HG03060 (cell line): ENCODE data around the gene CENPM.
"Not testable (repeated sequence)": the region's sequence is repeated elsewhere in the genome, so short reads cannot be mapped to it uniquely, and the experiment has no call there.

ENCODE experiments used
- ATAC-seq: cut with Tn5 transposase; IDR thresholded peaks from one replicate; pipeline ENCODE4 v1.9.1; 2021; ENCODE audit warnings: low read depth, moderate number of reproducible peaks; ENCODE audit not compliant: unreplicated experiment

The CENPM gene

DNA sequence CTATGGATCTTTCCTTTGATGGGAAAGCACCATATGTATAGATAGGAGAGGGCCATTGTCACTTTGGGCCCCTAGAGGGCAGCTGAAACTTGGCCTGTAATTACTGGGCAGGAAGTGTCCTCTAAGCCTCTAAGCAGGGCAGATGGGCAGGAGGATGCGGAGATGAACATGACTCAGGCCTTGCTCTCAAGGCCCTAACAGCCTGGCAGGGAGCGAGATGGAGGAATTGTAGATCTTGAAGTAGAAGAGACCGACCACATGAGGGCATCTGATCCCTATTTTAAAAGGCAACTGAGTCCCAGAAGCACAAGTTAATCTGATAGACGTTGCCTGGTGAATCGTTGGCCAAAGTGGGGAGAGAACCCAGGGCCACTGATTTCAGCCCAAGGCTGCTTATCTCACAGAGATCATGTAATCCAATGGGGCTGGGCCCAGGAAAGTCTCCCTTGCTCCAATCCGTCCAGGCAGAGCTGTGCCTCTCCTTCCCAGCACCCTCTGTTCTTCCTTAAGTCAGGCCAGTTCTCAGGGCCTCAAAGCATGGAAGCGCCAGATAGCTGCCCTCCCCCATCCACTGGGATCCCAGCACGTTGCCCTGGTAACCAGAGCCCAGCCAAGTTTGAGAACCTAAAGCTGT, 19.8 kb upstream of the CENPM start:
- ATAC-seq: no peak

GRCh38 chr22:41966225-41966606, 19.3 kb upstream of the CENPM start:
- ATAC-seq: no peak

DNA sequence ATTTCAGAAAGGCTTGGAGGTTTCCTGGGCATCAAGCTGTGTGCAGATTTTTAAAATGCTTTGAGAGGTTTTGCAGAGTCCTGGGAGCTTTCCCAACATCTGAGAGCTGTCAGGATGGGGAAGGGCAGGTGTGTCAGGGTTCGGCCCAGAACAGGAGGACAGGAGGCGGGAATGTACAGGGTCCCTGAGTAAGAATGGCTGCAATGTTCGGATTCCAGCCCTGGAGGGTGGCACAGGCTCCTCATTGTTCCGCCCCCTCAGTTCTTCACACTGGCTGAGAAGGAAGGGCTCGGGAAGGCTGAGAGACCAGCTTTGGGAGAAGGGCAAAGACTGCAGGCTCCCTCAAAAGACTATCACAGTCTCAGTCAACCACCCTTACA, 17.1 kb upstream of the CENPM start:
- no peak for ATAC-seq

- no peak for ATAC-seq
Measured at GRCh38 chr22:41963453-41964111, 16.6 kb upstream of the CENPM start.

DNA sequence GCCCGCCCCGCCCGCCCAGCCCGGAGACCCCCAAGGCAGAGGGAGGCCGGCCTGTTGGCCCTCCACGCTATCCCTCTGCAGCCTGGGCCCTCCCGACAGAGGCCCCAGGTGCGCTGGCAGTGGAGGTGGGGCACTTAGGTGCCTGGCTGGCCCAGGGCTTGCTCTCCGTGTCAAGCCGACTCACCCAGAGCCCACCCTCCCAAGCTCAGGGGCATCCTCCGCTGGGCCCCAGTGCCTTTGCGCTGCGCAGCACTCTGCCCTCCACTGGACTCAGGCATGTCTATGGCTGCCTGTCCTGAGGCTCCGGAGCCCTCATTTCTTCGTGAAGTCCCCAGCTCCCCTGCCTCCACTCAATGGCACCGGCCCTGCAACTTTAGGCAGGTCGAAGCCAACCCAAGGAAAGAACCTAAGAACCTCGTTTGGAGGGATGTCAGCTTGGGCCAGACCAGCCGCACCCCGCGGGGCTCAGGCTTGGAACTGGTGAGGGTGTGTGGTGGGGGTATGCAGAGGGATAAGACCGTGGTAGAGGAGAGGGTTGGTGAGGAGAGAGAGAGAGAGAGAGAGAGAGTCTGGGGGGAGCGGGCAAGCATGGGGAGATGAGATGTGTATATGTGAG, 11.1 kb upstream of the CENPM start:
- ATAC-seq: no peak

- no peak for ATAC-seq
Measured at GRCh38 chr22:41952713-41953112, 5.8 kb upstream of the CENPM start.

- ATAC-seq: no peak
Measured at GRCh38 chr22:41951898-41952474, 5.0 kb upstream of the CENPM start, which contains the start of gene SMIM45. Gene SMIM45 (plus strand): TSS chr22:41952150.

DNA sequence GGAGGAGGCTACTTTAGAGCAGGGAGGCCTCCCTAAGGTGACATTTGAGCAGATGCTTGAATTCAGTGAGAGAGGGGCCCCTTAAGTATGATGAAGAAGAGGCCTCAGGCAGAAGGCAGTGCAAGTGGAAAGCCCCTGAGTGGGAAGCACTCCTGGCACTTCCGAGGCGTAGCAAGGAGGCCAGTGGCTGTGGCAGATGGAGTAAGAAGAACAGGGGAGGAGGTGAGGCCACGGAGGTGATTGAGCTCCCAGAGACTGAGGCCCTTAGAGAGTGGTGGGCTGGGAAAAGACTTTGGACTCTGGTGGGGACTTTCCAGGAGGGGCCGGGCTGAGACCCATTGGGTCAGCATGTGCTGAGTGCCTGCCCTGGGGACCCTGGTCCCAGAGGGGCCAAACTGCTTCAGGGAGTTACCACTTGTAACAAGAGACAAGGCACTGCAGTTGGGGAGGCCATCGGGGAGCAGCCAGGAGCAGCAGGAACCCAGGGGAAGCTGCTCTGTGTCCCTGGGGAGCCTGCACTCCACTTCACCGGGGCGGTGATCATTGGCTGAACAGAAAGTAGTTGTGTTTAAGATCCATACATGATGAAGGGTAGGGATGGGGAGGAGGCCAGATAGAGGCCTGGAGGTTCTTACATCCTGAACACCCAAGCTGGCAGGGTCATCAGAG, 2.5 kb upstream of the CENPM start:
- no peak for ATAC-seq

DNA sequence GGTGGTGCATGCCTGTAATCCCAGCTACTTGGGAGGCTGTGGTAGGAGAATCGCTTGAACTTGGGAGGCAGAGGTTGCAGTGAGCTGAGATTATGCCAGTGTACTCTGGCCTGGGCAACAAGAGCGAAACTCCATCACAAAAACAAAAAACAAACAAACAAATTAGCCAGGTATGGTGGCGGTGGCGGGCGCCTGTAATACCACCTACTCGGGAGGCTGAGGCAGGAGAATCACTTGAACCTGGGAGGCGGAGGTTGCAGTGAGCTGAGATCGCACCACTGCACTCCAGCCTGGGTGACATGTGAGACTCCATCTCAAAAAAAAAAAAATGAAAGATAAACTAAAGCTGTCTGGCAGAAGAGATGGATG, 2.0 kb upstream of the CENPM start:
- not testable (repeated sequence) for ATAC-seq

- no peak for ATAC-seq
Measured at GRCh38 chr22:41948142-41948541, 1.2 kb upstream of the CENPM start.

- ATAC-seq: no peak
Measured at GRCh38 chr22:41947424-41948080, 600 bp upstream of the CENPM start.

DNA sequence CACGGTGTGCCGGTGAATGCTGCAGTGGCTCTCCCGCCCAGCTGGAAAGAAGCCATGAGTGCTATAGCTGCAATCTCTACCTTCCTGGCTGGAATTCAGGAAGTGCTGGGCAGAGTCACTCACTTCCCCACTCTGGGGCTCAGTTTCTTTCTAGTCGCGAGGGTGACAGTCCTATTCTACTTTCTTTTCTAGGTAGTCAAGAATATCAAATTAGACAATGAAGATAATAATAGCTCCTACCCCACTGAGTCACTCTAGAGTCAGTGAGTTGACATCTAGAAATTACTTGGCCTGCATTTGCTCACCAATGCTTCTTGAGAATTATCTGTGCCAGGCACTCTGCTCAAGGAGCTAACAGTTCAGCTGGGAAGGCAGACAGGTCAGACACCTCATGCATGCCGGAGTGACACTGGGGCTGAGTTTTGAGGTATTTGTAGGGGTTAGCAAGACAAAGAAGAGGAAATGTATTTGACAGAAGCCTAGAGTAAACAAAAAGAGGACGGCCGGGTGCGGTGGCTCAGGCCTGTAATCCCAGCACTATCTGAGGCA, 3.2 kb downstream of the CENPM start:
- ATAC-seq: no peak

DNA sequence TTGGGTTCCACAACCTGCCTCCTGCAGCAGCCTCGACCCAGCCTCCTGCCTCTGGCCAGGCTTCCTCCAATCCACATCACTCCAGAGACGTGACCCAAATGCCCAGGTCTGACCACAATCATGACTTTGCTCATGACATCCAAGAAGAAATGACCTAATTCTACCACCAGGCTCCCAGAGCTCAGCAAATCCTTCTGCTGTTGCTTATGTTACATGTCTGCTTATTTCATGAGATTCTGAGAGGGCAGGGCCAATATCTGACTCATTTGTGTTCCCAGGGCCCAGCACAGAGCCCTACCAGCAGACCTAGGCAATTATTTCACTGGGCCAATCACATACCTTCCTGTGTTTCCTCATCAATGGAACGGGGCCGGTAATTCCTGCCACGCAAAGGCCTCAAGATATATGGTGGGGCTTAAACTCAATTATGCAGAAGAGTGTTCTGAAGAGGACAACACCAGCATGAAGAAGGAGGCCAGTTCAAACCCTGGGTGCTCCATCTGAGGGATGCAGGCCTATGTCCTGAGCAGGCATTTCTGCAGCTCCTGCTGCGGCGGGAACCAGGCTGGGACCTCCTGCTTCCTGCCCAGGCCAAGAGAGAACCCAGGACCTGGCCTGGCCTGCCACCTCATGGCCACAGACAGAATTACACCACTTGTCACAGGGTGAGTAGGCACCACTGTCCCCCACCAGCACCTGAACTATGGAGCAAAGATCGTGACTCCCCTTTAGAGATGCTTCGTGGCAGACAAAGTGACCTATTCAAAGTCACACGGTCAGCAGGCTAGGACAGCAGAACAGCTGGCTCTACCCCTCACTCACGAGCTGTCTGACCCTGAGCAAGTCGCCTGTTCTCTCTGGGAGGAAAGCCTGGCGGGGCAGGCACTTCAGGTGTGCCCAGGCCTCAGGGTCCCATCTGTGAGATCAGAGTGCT, 5.9 kb downstream of the CENPM start:
- ATAC-seq: no peak

DNA sequence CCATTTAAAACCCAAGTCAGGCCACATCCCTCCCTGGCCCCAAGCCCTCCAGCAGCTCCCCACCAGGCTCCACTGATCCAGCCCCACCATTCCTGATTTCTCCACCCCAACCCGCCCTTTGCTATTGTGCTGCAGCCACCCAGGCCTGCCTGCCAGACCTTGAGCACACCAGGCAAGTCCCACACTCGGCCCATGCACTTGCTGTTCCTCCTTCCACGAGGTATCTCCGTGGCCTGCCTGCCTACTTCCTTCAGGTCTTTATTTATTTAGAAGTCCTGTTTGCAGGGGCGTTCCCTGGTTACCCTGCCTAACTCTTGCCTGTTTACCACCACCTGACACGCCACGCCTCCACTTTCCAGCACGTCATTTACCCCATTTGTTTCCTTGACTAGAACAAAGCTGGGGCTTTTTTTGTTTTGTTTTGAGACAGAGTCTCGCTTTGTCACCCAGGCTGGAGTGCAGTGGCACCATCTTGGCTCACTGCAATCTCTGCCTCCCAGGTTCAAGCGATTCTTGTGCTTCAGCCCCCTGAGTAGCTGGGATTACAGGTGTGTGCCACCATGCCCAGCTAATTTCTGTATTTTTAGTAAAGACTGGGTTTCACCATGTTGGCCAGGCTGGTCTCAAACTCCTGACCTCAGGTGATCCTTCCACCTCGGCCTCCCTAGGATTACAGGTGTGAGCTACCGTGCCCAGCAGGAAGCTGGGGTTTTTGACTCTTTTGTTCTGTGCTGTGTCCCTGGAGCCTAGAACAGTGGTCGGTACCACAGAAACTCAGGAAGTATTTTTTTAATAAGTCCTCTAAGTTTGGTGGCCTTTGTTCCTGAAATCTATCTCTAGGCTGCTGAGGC, 6.7 kb downstream of the CENPM start:
- ATAC-seq: peak; percentile 35

DNA sequence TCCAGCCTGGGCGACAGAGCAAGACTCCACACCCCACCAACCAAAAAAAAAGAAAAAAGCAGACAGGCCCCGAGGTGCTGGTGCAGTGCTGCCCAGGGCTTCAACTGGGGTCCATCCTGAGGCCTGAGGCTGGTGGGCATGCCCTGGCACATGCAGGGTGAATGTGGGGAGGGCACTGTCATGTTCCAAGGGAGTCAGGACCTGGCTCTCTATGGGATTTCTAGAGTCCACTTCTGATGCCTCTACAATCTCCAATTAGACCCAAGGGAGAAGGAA, 10.1 kb downstream of the CENPM start:
- no peak for ATAC-seq

- ATAC-seq: no peak
Measured at GRCh38 chr22:41935509-41935908, 11.4 kb downstream of the CENPM start.

- ATAC-seq: no peak
Measured at GRCh38 chr22:41935015-41935351, 12.0 kb downstream of the CENPM start.

- ATAC-seq: no peak
Measured at GRCh38 chr22:41934284-41935014, 12.5 kb downstream of the CENPM start.
